NCI-H1417 (cell line): ENCODE data around the gene IMPDH2.
A peak's percentile ranks its signal among the peaks of the same experiment; 100 is the strongest.

Experiments
- DNase-seq, 3 experiments: peaks; one replicate each; lab custom pipeline; 2025; lab: John Stamatoyannopoulos, UW

IMPDH2 gene

GRCh38 chr3:49005998-49006397 is 23.2 kb downstream of the IMPDH2 start:
- DNase-seq = no peak

GRCh38 chr3:49005303-49005680 is 23.9 kb downstream of the IMPDH2 start:
- DNase-seq = peak in 1 of 3 experiments; percentile 46

- DNase-seq = peak in 2 of 3 experiments; percentile 2 to 35
Observed at GRCh38 chr3:49004352-49005302, 24.6 kb downstream of the IMPDH2 start.

GRCh38 chr3:49001155-49001554 is 28.0 kb downstream of the IMPDH2 start:
- DNase-seq = no peak

GRCh38 chr3:48999085-48999858 is 29.9 kb downstream of the IMPDH2 start:
- peak; percentile 7 to 86 (median 62) for DNase-seq

- peak; percentile 85 to 92 (median 86) for DNase-seq
Observed at GRCh38 chr3:48997714-48998637, 31.2 kb downstream of the IMPDH2 start.

- DNase-seq = no peak
Observed at GRCh38 chr3:48997102-48997635, 32.0 kb downstream of the IMPDH2 start.

GRCh38 chr3:48996640-48997039 is 32.6 kb downstream of the IMPDH2 start:
- no peak for DNase-seq

- no peak for DNase-seq
Observed at GRCh38 chr3:48993834-48994233, 35.4 kb downstream of the IMPDH2 start.

GRCh38 chr3:48991851-48992545 is 37.2 kb downstream of the IMPDH2 start:
- no peak for DNase-seq

GRCh38 chr3:48990636-48991469 is 38.3 kb downstream of the IMPDH2 start:
- DNase-seq = peak; percentile 37 to 73 (median 65)

GRCh38 chr3:48989796-48990635 is 39.2 kb downstream of the IMPDH2 start, which contains the start of gene P4HTM:
P4HTM (plus strand) TSS chr3:48990241; CDS start chr3:48990257, 16 bp downstream.
- peak; percentile 69 to 88 (median 81) for DNase-seq

GRCh38 chr3:48989126-48989795 is 39.9 kb downstream of the IMPDH2 start:
- DNase-seq = peak in 1 of 3 experiments; percentile 33

- DNase-seq = no peak
Observed at GRCh38 chr3:48985831-48986376, 43.3 kb downstream of the IMPDH2 start.

- DNase-seq = no peak
Observed at GRCh38 chr3:48984663-48985062, 44.5 kb downstream of the IMPDH2 start.

- no peak for DNase-seq
Observed at GRCh38 chr3:48983096-48983495, 46.1 kb downstream of the IMPDH2 start.

GRCh38 chr3:48982686-48983085 is 46.5 kb downstream of the IMPDH2 start:
- DNase-seq = no peak

GRCh38 chr3:48982016-48982415 is 47.2 kb downstream of the IMPDH2 start:
- DNase-seq = no peak
